Right cardiac atrium (tissue), 5 donors: ENCODE data around the gene BAX. TPM values are rescaled to one million over a fixed set of nuclear protein-coding genes. Genes with fewer than 3 reads are reported as not detected.

ENCODE experiments used
- ATAC-seq, 2 donors: fragments of 200-7000 bp; cut with Tn5 transposase; one replicate each; pipeline versions ENCODE4 v1.8.0 to v1.9.1; 2020; ENCODE audit warnings: moderate library complexity in 2 of 2, mild to moderate bottlenecking in 1 of 2
- DNase-seq, 3 donors: peaks; one replicate each; pipeline ENCODE4 v3.0.0-alpha.2; 2020
- H3K27ac ChIP-seq: one replicate; pipeline ENCODE4 v1.5.1; 2013; ENCODE audit warnings: mild to moderate bottlenecking, low read length, control low read depth, moderate library complexity
- H3K27me3 ChIP-seq: one replicate; pipeline ENCODE4 v1.6.1; 2013; ENCODE audit not compliant: control insufficient read depth, insufficient read depth
- H3K4me1 ChIP-seq: one replicate; pipeline ENCODE4 v1.6.1; 2013; ENCODE audit warnings: low read length; ENCODE audit not compliant: control insufficient read depth, insufficient read depth
- H3K4me3 ChIP-seq: one replicate; pipeline ENCODE4 v1.5.1; 2013; ENCODE audit warnings: low read length, control low read depth
- H3K9me3 ChIP-seq: one replicate; pipeline ENCODE4 v1.6.1; 2013; ENCODE audit warnings: low read length; ENCODE audit not compliant: control insufficient read depth
- WGBS: extraction: QIAGEN DNeasy Blood & Tissue Kit; methylation state at CpG from one replicate; pipeline ENCODE4 v1.1.7; 2013; 5-methylcytosine and 5-hydroxymethylcytosine counted together
- intact Hi-C, 4 donors: fragments of 100-400 bp; cut with DNase I; formaldehyde crosslinking; loops; one replicate each; pipeline versions ENCODE4 v1.11.0 to v1.14.0; 2022 to 2023
- polyA plus RNA-seq: library from polyadenylated mRNA; stranded (reverse); fragments of 200-250 nt; gene quantifications from one replicate; pipeline ENCODE4 v1.2.3, GENCODE V29; 2013
- total RNA-seq, 4 donors: library from RNA; stranded (reverse); fragmentation: NEBNext Ultra II Directional; extraction: Animal tissue kit (Norgen Biotek cat#: 25700); gene quantifications; one replicate each; pipeline ENCODE4 v1.2.1, GENCODE V29; 2021
- donor health status: healthy with polysubstance abuse.
- donor health status: DM: no; HTN: yes; CAD: no.
- donor health status: DM: no; HTN: no; CAD: no.
- donor health status: DM: no; HTN: yes; CAD: no; lungs with severe emphysema.
- donor health status: DM: yes; HTN: yes; CAD: no.

Gene BAX
- total and polyA plus RNA-seq, 5 donors = 23.8 to 34.6 (median 26.6) TPM

GRCh38 chr19:48988286-48988685 is 33.6 kb downstream of the BAX start:
- ATAC-seq (no peak), DNase-seq (no peak)
- 98% methylated on average over 7 of the region's 7 CpGs for WGBS
- no peak overlapping the region for H3K4me3 ChIP-seq
- H3K27ac ChIP-seq = no peak overlapping the region
- intact Hi-C loops = no loop called here
- no peaks in the 10 kb centered on the region for H3K9me3 ChIP-seq
- H3K27me3 ChIP-seq = no peaks in the 10 kb centered on the region
- H3K4me1 ChIP-seq = peaks cover 9% of the 10 kb centered on the region

GRCh38 chr19:48988860-48989259 is 34.2 kb downstream of the BAX start:
- Histone ChIP-seq H3K27ac (no peak overlapping the region), H3K4me3 (no peak overlapping the region), H3K4me1 (peaks cover 9% of the 10 kb centered on the region), H3K9me3 (no peaks in the 10 kb centered on the region), H3K27me3 (no peaks in the 10 kb centered on the region)
- intact Hi-C loops = no loop called here
- ATAC-seq (no peak), DNase-seq (no peak)
- 94% methylated on average over 9 of the region's 9 CpGs for WGBS

GRCh38 chr19:48989701-48990291 is 35.1 kb downstream of the BAX start:
- Histone ChIP-seq H3K4me3 (no peak overlapping the region), H3K9me3 (no peaks in the 10 kb centered on the region), H3K27me3 (no peaks in the 10 kb centered on the region), H3K27ac (peak overlapping the region; percentile 19), H3K4me1 (peaks cover 12% of the 10 kb centered on the region)
- ATAC-seq = no peak
- no peak for DNase-seq
- intact Hi-C loops = no loop called here
- WGBS = 57% methylated on average over 17 of the region's 17 CpGs

- DNase-seq (no peak), ATAC-seq (no peak)
- Histone ChIP-seq H3K4me1 (peaks cover 12% of the 10 kb centered on the region), H3K27ac (peak overlapping the region; percentile 19), H3K27me3 (no peaks in the 10 kb centered on the region), H3K9me3 (no peaks in the 10 kb centered on the region), H3K4me3 (no peak overlapping the region)
- intact Hi-C loops = no loop called here
- WGBS = 50% methylated on average over 4 of the region's 4 CpGs
Observed at GRCh38 chr19:48990400-48990799, 35.7 kb downstream of the BAX start.

GRCh38 chr19:48991011-48991609 is 36.4 kb downstream of the BAX start:
- intact Hi-C loops = no loop called here
- no peaks in the 10 kb centered on the region for H3K27me3 ChIP-seq
- DNase-seq = no peak
- WGBS = 79% methylated on average over 22 of the region's 22 CpGs
- no peaks in the 10 kb centered on the region for H3K9me3 ChIP-seq
- peak overlapping the region; percentile 60 for H3K4me3 ChIP-seq
- H3K27ac ChIP-seq = peak overlapping the region; percentile 18
- H3K4me1 ChIP-seq = peaks cover 12% of the 10 kb centered on the region
- no peak for ATAC-seq

GRCh38 chr19:48991873-48992580 is 37.4 kb downstream of the BAX start:
- Histone ChIP-seq H3K4me1 (peaks cover 12% of the 10 kb centered on the region), H3K27ac (peak overlapping the region; percentile 88), H3K4me3 (peak overlapping the region; percentile 60), H3K9me3 (no peaks in the 10 kb centered on the region), H3K27me3 (no peaks in the 10 kb centered on the region)
- intact Hi-C loops = no loop called here
- 18% methylated on average over 8 of the region's 8 CpGs for WGBS
- peak in 2 of 3 donors; percentile 66 to 82 for DNase-seq
- ATAC-seq = peak; percentile 52 to 61

- intact Hi-C loops = no loop called here
- peak; percentile 0 to 10 for ATAC-seq
Observed at GRCh38 chr19:48992581-48993174, 38.0 kb downstream of the BAX start.

GRCh38 chr19:48993175-48994034 is 38.7 kb downstream of the BAX start, which contains the start of the genes GYS1 and RUVBL2:
GYS1 (minus strand) TSS chr19:48993309; CDS start chr19:48993112, 197 bp downstream.
RUVBL2 (plus strand) TSS chr19:48993887; CDS start chr19:48993912, 25 bp downstream.
- Histone ChIP-seq H3K4me1 (peaks cover 12% of the 10 kb centered on the region), H3K27ac (peak within 1 kb of the TSS; percentile 88), H3K9me3 (no peaks in the 10 kb centered on the region), H3K27me3 (no peaks in the 10 kb centered on the region), H3K4me3 (peak within 1 kb of the TSS; percentile 64)
- ATAC-seq (peak; percentile 95 to 96), DNase-seq (peak; percentile 100)
- WGBS = under 1% methylated on average over 56 of the region's 56 CpGs
- intact Hi-C loops = no loop called here

More at GRCh38 chr19:48992581-48993174, 38.0 kb downstream of the BAX start:
- no peaks in the 10 kb centered on the region for H3K27me3 ChIP-seq
- under 1% methylated on average over 20 of the region's 20 CpGs for WGBS
- peaks cover 12% of the 10 kb centered on the region for H3K4me1 ChIP-seq
- H3K9me3 ChIP-seq = no peaks in the 10 kb centered on the region
- peak overlapping the region; percentile 60 for H3K4me3 ChIP-seq
- peak overlapping the region; percentile 88 for H3K27ac ChIP-seq
- peak in 1 of 3 donors; percentile 75 for DNase-seq

GRCh38 chr19:48994035-48994386 is 39.3 kb downstream of the BAX start:
- no peak for ATAC-seq
- peaks cover 12% of the 10 kb centered on the region for H3K4me1 ChIP-seq
- WGBS = 2% methylated on average over 13 of the region's 13 CpGs

GRCh38 chr19:48997972-48998371 is 43.3 kb downstream of the BAX start:
- 76% methylated on average over 5 of the region's 5 CpGs for WGBS
- H3K9me3 ChIP-seq = no peaks in the 10 kb centered on the region
- no peak overlapping the region for H3K4me3 ChIP-seq
- peaks cover 2% of the 10 kb centered on the region for H3K4me1 ChIP-seq
- ATAC-seq (no peak), DNase-seq (peak in 1 of 3 donors; percentile 67)
- no peaks in the 10 kb centered on the region for H3K27me3 ChIP-seq
- no peak overlapping the region for H3K27ac ChIP-seq
- intact Hi-C loops = no loop called here

More at GRCh38 chr19:48994035-48994386, 39.3 kb downstream of the BAX start:
- H3K4me3 ChIP-seq = peak overlapping the region; percentile 64
- no peak for DNase-seq
- no peaks in the 10 kb centered on the region for H3K27me3 ChIP-seq
- intact Hi-C loops = no loop called here
- H3K9me3 ChIP-seq = no peaks in the 10 kb centered on the region
- peak overlapping the region; percentile 82 for H3K27ac ChIP-seq
